ENCODE data around the gene MICAL3.
"Not testable (repeated sequence)": the region's sequence is repeated elsewhere in the genome, so short reads cannot be mapped to it uniquely, and the experiment has no call there.

Gene MICAL3

GRCh38 chr22:18056807-18057474, 32.6 kb upstream of the MICAL3 start:
- Histone ChIP-seq H3K36me3 (ENCODE audit: insufficient read depth, low read length) (no peaks in the 10 kb centered on the region), H3K27ac (peak overlapping the region; percentile 30; the same call in 1 of the 2 replicates), H3K9ac (ENCODE audit: insufficient read length) (peak overlapping the region; percentile 33), H3K4me3 (no peak overlapping the region), H3K9me3 (ENCODE audit: low read depth, low read length) (no peaks in the 10 kb centered on the region)
- TF ChIP-seq FOXP2 (optimal IDR thresholded peaks at IDR 0.05; ENCODE audit: control extremely low read depth, extremely low read length, insufficient read depth), result no peak
- TF ChIP-seq POLR2AphosphoS5 (IDR thresholded peaks at IDR 0.05; ENCODE audit: borderline replicate concordance, low read depth, low read length), result no peak
- TF ChIP-seq EZH2 (IDR thresholded peaks at IDR 0.05), result no peak
- DNase-seq (ENCODE audit: low read depth, low spot score), result no peak

- Histone ChIP-seq H3K9ac (ENCODE audit: insufficient read length) (peak overlapping the region; percentile 33), H3K36me3 (ENCODE audit: insufficient read depth, low read length) (no peaks in the 10 kb centered on the region), H3K27ac (peak overlapping the region; percentile 30; the same call in 1 of the 2 replicates), H3K4me3 (no peak overlapping the region), H3K9me3 (ENCODE audit: low read depth, low read length) (no peaks in the 10 kb centered on the region)
- TF ChIP-seq EZH2 (IDR thresholded peaks at IDR 0.05) (no peak), FOXP2 (optimal IDR thresholded peaks at IDR 0.05; ENCODE audit: control extremely low read depth, extremely low read length, insufficient read depth) (no peak), POLR2AphosphoS5 (IDR thresholded peaks at IDR 0.05; ENCODE audit: borderline replicate concordance, low read depth, low read length) (no peak)
- no peak for DNase-seq (ENCODE audit: low read depth, low spot score)
Observed at GRCh38 chr22:18056161-18056666, 31.9 kb upstream of the MICAL3 start.

DNA sequence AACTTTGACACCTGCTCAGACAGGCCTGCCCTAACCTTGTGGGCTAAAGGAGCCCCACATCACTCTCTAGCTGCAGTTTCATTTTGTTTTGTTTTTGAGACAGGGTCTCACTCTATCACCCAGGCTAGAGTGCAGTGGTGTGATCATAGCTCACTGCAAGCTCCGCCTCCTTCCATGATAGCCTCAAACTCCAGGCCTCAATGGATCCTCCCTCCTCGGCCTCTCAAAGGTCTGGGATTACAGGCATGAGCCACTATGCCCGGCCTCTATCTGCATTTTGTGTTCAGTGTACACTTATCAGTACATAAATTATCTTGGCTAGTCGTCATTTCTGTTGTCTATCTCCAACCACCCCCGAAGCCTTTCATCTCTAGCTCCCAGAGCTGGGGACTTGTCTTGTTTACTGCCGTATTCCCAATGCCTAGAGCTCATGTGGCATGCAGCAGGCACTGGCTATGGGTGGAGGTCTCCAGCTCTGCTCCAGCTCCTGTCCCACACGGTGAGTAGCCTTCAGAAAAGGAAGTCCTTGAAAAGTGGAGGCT, 31.3 kb upstream of the MICAL3 start:
- Histone ChIP-seq H3K27ac (0 out of 2 replicates have a peak overlapping the region, but pooled peaks have one; percentile 30), H3K4me3 (no peak overlapping the region), H3K36me3 (ENCODE audit: insufficient read depth, low read length) (no peaks in the 10 kb centered on the region), H3K9me3 (ENCODE audit: low read depth, low read length) (no peaks in the 10 kb centered on the region), H3K9ac (ENCODE audit: insufficient read length) (no peak overlapping the region)
- TF ChIP-seq FOXP2 (optimal IDR thresholded peaks at IDR 0.05; ENCODE audit: control extremely low read depth, extremely low read length, insufficient read depth), result no peak
- no peak for TF ChIP-seq EZH2 (IDR thresholded peaks at IDR 0.05)
- no peak for TF ChIP-seq POLR2AphosphoS5 (IDR thresholded peaks at IDR 0.05; ENCODE audit: borderline replicate concordance, low read depth, low read length)
- DNase-seq (ENCODE audit: low read depth, low spot score), result no peak

GRCh38 chr22:18053216-18053946, 29.0 kb upstream of the MICAL3 start:
- not testable (repeated sequence) for H3K36me3 ChIP-seq (ENCODE audit: insufficient read depth, low read length); H3K4me3 ChIP-seq; H3K9ac ChIP-seq (ENCODE audit: insufficient read length); DNase-seq (ENCODE audit: low read depth, low spot score); H3K27ac ChIP-seq; H3K9me3 ChIP-seq (ENCODE audit: low read depth, low read length)

DNA sequence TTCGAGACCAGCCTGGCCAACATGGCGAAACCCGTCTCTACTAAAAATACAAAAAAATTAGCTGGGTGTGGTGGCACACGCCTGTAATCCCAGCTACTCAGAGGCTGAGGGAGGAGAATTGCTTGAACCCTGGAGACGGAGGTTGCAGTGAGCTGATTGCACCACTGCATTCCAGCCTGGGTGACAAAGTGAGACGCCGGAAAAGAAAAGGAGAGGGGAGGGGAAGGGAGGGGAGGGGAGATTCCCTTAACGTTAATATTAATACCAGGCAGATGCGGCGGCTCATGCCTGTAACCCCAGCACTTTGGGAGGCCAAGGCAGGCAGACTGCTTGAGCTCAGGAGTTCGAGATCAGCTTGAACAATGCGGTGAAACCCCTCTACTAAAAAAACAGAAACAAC, 26.8 kb upstream of the MICAL3 start:
- H3K27ac ChIP-seq; DNase-seq (ENCODE audit: low read depth, low spot score); H3K36me3 ChIP-seq (ENCODE audit: insufficient read depth, low read length); H3K9me3 ChIP-seq (ENCODE audit: low read depth, low read length); H3K9ac ChIP-seq (ENCODE audit: insufficient read length); H3K4me3 ChIP-seq: not testable (repeated sequence)

DNA sequence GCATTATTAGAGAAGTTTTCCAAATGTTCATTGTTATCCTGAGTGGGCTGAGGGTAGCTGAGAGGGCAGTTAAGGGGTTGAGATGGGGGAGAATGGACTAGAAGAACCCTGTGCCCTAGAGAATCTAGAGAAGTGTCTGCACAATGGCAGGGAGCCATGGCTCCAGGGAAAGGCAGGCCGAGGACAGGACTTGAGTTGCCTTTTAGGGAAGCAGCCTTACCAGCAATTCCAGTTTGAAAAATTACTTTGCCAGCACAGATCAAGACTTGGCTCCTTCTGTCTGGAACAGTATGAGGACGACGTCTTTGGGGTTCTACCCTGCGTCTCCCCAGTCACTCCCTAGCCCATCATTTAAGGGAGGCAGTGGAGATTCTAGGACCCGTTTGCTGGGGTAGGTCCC, 25.7 kb upstream of the MICAL3 start:
- no peak for TF ChIP-seq EZH2 (IDR thresholded peaks at IDR 0.05)
- TF ChIP-seq POLR2AphosphoS5 (IDR thresholded peaks at IDR 0.05; ENCODE audit: borderline replicate concordance, low read depth, low read length), result no peak
- no peak for TF ChIP-seq FOXP2 (optimal IDR thresholded peaks at IDR 0.05; ENCODE audit: control extremely low read depth, extremely low read length, insufficient read depth)
- no peak overlapping the region for H3K27ac ChIP-seq

GRCh38 chr22:18048441-18048898, 24.1 kb upstream of the MICAL3 start:
- no peaks in the 10 kb centered on the region for H3K9me3 ChIP-seq (ENCODE audit: low read depth, low read length)
- H3K9ac ChIP-seq (ENCODE audit: insufficient read length), result no peak overlapping the region
- H3K27ac ChIP-seq, result no peak overlapping the region
- no peaks in the 10 kb centered on the region for H3K36me3 ChIP-seq (ENCODE audit: insufficient read depth, low read length)
- TF ChIP-seq POLR2AphosphoS5 (IDR thresholded peaks at IDR 0.05; ENCODE audit: borderline replicate concordance, low read depth, low read length) (no peak), EZH2 (IDR thresholded peaks at IDR 0.05) (no peak), FOXP2 (optimal IDR thresholded peaks at IDR 0.05; ENCODE audit: control extremely low read depth, extremely low read length, insufficient read depth) (no peak)
- no peak for DNase-seq (ENCODE audit: low read depth, low spot score)
- H3K4me3 ChIP-seq, result no peak overlapping the region

More for the DNA sequence above, 25.7 kb upstream of the MICAL3 start:
- DNase-seq (ENCODE audit: low read depth, low spot score), result no peak
- Histone ChIP-seq H3K36me3 (ENCODE audit: insufficient read depth, low read length) (no peaks in the 10 kb centered on the region), H3K4me3 (no peak overlapping the region), H3K9ac (ENCODE audit: insufficient read length) (no peak overlapping the region), H3K9me3 (ENCODE audit: low read depth, low read length) (no peaks in the 10 kb centered on the region)

DNA sequence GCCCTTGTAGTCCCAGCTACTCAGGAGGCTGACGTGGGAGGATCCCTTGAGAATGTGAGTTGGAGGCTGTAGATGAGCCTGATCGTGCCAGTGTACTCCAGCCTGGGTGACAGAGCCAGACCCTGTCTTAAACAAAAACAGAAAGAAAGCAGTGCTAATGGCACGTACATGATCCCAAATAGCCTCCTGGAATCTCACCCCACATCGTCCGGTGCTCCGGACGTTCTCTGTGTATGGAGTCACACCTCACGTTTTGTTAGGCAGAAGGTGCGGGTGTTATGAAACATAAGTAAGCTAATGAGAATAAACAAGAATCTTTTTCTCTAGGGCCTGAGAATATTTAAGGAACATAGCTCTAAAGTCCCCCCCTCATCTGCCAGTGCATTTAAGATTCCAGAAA, 23.7 kb upstream of the MICAL3 start:
- H3K27ac ChIP-seq, result no peak overlapping the region
- H3K4me3 ChIP-seq, result no peak overlapping the region
- no peak overlapping the region for H3K9ac ChIP-seq (ENCODE audit: insufficient read length)
- no peaks in the 10 kb centered on the region for H3K9me3 ChIP-seq (ENCODE audit: low read depth, low read length)
- H3K36me3 ChIP-seq (ENCODE audit: insufficient read depth, low read length), result no peaks in the 10 kb centered on the region
- TF ChIP-seq FOXP2 (optimal IDR thresholded peaks at IDR 0.05; ENCODE audit: control extremely low read depth, extremely low read length, insufficient read depth) (no peak), EZH2 (IDR thresholded peaks at IDR 0.05) (no peak)
- DNase-seq (ENCODE audit: low read depth, low spot score), result no peak
